IPS DF 6.9 (cell line): Measurements from ENCODE around the gene PICALM.

Experiments
- DNase-seq: peaks from one replicate; pipeline ENCODE4 v3.0.0-alpha.2; 2013; ENCODE audit warnings: low read depth, low spot score
- H3K27ac ChIP-seq: one replicate; pipeline ENCODE4 v1.5.1; 2013; ENCODE audit warnings: low read length, control low read depth
- H3K27me3 ChIP-seq: 2 replicates; pipeline ENCODE4 v1.6.1; 2013; ENCODE audit warnings: mild to moderate bottlenecking, low read length; ENCODE audit not compliant: control insufficient read depth, insufficient read depth
- H3K36me3 ChIP-seq: 2 replicates; pipeline ENCODE4 v1.6.1; 2013; ENCODE audit warnings: low read length; ENCODE audit not compliant: control insufficient read depth, insufficient read depth
- H3K4me1 ChIP-seq: 2 replicates; pipeline ENCODE4 v1.6.1; 2013; ENCODE audit warnings: low read length; ENCODE audit not compliant: control insufficient read depth, insufficient read depth
- H3K4me3 ChIP-seq: 2 replicates; pipeline ENCODE4 v1.5.1; 2013; ENCODE audit warnings: mild to moderate bottlenecking, low read length
- H3K9me3 ChIP-seq: 2 replicates; pipeline ENCODE4 v1.6.1; 2013; ENCODE audit warnings: low read length, inconsistent platforms; ENCODE audit not compliant: control insufficient read depth, insufficient read depth
- WGBS: extraction: QIAGEN DNeasy Blood & Tissue Kit; methylation state at CpG from one replicate; pipeline ENCODE4 v1.1.7; 2013; ENCODE audit warnings: mixed read lengths, missing lambda C conversion rate; ENCODE audit not compliant: insufficient read length, insufficient coverage; 5-methylcytosine and 5-hydroxymethylcytosine counted together

Gene PICALM

DNA sequence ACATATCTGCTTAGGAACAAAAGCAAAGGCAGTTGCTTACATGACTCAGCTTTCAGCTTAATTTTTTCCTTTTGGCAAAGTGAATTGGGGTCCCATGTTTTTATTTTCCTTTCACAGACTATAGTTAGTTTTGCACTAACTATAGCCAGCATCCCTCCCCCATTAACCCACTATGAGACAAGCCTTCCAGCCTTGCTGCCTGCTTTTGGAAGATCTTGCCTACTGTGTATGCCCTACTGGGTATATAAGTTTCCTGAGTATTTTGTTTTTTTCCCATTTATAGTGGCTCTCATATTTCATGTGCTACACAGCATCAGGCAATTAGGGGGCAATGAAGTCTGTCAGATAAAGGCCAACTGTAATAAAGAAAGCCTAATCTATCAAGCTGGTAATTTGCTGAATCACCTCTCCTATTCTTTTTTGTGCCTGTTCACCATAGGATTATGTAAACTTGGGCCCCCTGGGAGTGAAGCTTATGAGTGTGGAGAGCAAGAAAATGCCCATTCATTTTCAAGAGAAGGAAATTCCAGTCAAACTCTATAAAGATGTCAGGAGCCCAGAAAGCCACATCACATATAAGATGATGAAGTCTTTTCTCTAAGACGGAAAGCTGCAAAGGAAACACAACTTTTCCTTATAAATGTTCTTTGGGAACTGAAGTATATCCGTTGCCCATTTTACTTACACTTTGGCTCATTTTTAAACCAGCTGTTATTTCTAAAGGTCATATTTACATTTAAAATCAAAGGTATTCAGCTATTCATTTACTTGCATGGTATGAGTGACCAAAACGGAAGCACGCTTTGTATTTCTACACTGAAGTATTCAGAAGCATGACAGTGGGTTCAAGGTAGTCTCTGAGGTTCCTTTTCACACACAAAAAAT, 149.7 kb downstream of the PICALM start:
- DNase-seq = no peak
- H3K27me3 ChIP-seq = no peaks in the 10 kb centered on the region
- no peaks in the 10 kb centered on the region for H3K36me3 ChIP-seq
- no peaks in the 10 kb centered on the region for H3K9me3 ChIP-seq
- no peaks in the 10 kb centered on the region; the same call in 1 of the 2 replicates for H3K4me1 ChIP-seq
- H3K27ac ChIP-seq = no peak overlapping the region
- whole genome bisulfite sequencing = no CpG with 5 or more reads among the region's 4 CpGs
- H3K4me3 ChIP-seq = no peak overlapping the region

DNA sequence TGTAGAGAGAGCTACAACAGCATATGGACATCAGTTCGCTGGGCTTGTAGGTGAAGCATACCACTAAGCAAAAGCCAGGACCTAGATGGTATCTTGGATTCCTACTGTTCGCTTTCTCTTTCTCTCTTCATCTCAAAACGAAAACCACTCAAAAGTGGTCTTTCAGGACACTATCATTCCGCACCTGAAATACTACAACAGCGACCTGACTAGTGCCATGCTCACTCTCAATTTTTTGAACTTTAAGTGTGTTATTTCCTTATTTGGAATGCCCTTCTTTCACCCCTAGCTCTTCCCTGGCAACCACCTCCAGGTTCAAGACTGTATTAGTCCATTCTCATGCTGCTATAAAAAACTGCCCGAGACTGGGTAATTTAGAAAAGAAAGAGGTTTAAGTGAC, 154.5 kb downstream of the PICALM start:
- no CpG with 5 or more reads among the region's 6 CpGs for WGBS
- H3K27ac ChIP-seq = no peak overlapping the region
- DNase-seq = no peak
- no peak overlapping the region for H3K4me3 ChIP-seq
- H3K4me1 ChIP-seq = no peaks in the 10 kb centered on the region; the same call in 1 of the 2 replicates
- no peaks in the 10 kb centered on the region for H3K27me3 ChIP-seq
- H3K9me3 ChIP-seq = no peaks in the 10 kb centered on the region
- no peaks in the 10 kb centered on the region for H3K36me3 ChIP-seq

DNA sequence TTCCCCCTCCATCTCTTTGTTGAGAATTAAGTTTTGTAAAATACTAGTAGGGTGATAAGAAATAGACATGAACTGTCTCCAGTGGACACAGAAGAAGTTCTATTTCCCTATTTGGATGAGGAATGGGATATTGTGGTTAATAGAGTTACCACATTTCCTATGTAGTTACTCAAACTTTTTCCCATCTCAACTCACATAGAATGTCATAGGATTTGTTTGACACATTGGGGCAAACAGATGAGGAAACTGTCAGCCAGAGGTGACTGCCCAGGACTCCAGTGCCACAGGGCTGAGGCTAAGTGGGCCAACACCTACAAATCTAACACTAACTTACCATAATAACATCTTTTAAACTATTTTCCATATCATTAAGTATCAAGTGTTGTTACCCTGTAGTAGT, 155.4 kb downstream of the PICALM start:
- H3K36me3 ChIP-seq = no peaks in the 10 kb centered on the region
- H3K9me3 ChIP-seq = no peaks in the 10 kb centered on the region
- no peak overlapping the region for H3K4me3 ChIP-seq
- no peak overlapping the region for H3K27ac ChIP-seq
- DNase-seq = no peak
- no peaks in the 10 kb centered on the region for H3K27me3 ChIP-seq
- no peaks in the 10 kb centered on the region for H3K4me1 ChIP-seq

DNA sequence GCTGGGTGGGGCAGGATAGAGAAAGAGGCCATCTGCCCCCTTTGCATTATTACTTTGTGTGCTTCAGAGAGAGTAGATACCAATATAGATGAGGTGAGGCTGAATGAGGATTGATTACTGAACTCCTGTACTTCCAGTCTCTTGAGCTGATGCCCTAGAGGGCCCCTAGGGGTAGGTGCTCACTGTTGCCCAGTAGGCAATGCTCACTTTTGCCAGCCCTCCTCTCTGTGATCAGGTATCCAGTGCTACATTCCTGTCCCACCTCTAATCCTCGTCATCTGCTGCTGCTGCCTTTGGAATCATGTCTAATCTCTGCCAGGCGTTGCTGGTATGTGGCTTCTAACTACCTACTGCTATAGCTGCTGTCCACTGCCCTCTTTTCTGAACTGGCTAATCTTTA, 156.5 kb downstream of the PICALM start:
- Histone ChIP-seq H3K4me3 (no peak overlapping the region), H3K4me1 (no peaks in the 10 kb centered on the region), H3K36me3 (no peaks in the 10 kb centered on the region), H3K9me3 (no peaks in the 10 kb centered on the region), H3K27me3 (no peaks in the 10 kb centered on the region), H3K27ac (no peak overlapping the region)
- no peak for DNase-seq
- no CpG with 5 or more reads among the region's 2 CpGs for WGBS
